ENCODE results near the gene LRP1B. TPM values are rescaled to one million over a fixed set of nuclear protein-coding genes. Genes with fewer than 3 reads are reported as not detected.

The LRP1B gene
- total RNA-seq, 8 experiments from 2014 or later = 0.04 to 31.2 (median 11.5) TPM

DNA sequence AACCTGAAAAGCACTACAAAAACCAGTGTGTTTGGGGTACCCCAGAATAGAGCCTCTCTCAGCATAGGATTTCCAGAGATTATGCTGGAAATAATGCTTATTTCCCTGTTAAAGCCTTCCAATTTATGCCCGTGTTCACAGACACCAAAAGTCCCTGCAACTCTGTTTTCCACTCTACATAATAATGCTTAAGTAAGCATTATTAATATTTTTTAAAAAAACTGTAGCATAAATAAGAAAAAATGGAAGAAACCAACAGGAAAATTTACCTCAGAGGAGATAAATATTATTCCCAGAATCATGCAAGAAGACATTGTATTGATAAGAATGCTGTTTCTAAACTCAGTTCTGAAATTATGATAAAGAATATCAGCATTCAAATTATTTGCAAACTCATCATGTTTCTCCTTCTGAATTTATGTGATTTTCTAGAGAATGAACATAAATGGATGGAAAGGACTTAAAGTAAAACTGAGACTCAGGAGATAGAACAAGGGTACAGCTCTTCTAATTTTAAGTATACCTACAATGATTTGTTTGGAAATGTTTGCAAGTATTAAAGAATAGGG is 241.7 kb downstream of the LRP1B start:
- Histone ChIP-seq H3K27ac (no peak overlapping the region), H3K4me3 (no peak overlapping the region), H3K4me1 (replicated peaks in 1 of 2) (peaks cover 0 to 15% of the 10 kb centered on the region in 2 donors)
- ATAC-seq (replicated peaks in 6 of 8) = no peak
- in situ Hi-C loops (cut with MboI; ENCODE audit: low pct_unique_long_range_greater_than_20kb in 2 of 9, low sequenced_read_pairs in 9 of 9, unreplicated experiment in 9 of 9) = no loop called here
- 14 to 91% (median 75%) methylated on average over 1 of the region's 1 CpG; no CpG with 5 or more reads in 2 of the 10 experiments for WGBS, 10 experiments

- no peak for ATAC-seq (replicated peaks in 6 of 8)
- H3K4me3 ChIP-seq = no peak overlapping the region
- in situ Hi-C loops (cut with MboI; ENCODE audit: low pct_unique_long_range_greater_than_20kb in 2 of 9, low sequenced_read_pairs in 9 of 9, unreplicated experiment in 9 of 9) = no loop called here
- no peak overlapping the region for H3K27ac ChIP-seq
- 14 to 100% (median 68%) methylated on average over 1 to 3 of the region's 3 CpGs; no CpG with 5 or more reads in 2 of the 10 experiments for WGBS, 10 experiments
- peaks cover 0 to 15% of the 10 kb centered on the region in 2 donors for H3K4me1 ChIP-seq (replicated peaks in 1 of 2)
Observed at GRCh38 chr2:141887363-141887762, 243.5 kb downstream of the LRP1B start.

GRCh38 chr2:141878016-141878415 is 252.8 kb downstream of the LRP1B start:
- in situ Hi-C loops (cut with MboI; ENCODE audit: low pct_unique_long_range_greater_than_20kb in 2 of 9, low sequenced_read_pairs in 9 of 9, unreplicated experiment in 9 of 9) = no loop called here
- H3K4me3 ChIP-seq = no peak overlapping the region
- no peak overlapping the region for H3K27ac ChIP-seq
- WGBS, 10 experiments = 40 to 100% (median 100%) methylated on average over 1 of the region's 1 CpG; no CpG with 5 or more reads in 2 of the 10 experiments
- no peaks in the 10 kb centered on the region for H3K4me1 ChIP-seq (replicated peaks in 1 of 2)
- no peak for ATAC-seq (replicated peaks in 6 of 8)

GRCh38 chr2:141871913-141872634 is 258.7 kb downstream of the LRP1B start:
- Histone ChIP-seq H3K4me3 (no peak overlapping the region), H3K27ac (no peak overlapping the region), H3K4me1 (replicated peaks in 1 of 2) (no peaks in the 10 kb centered on the region)
- 17 to 64% (median 45%) methylated on average over 2 to 3 of the region's 3 CpGs for WGBS, 10 experiments
- ATAC-seq (replicated peaks in 6 of 8) = no peak
- in situ Hi-C loops (cut with MboI; ENCODE audit: low pct_unique_long_range_greater_than_20kb in 2 of 9, low sequenced_read_pairs in 9 of 9, unreplicated experiment in 9 of 9) = no loop called here

DNA sequence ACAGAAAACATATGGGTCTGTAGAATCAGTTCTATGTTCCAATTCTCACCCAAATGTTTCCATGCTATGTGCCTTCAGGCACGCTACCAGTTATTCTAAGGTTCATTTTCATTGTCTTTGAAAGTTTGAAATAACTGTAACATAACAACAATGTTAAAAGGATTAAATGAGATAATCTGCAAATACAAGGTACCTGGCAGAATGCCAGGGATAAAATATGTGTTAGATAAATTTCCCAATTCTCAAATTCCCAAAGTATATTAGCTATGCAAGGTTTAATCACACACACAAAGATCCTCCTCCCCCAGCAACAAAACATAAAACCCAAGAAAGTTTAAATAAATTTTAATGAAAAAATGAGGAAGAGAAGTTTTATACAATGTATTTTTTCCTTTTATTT is 261.2 kb downstream of the LRP1B start:
- H3K4me1 ChIP-seq (replicated peaks in 1 of 2) = no peaks in the 10 kb centered on the region
- H3K4me3 ChIP-seq = no peak overlapping the region
- 33 to 100% (median 90%) methylated on average over 1 of the region's 1 CpG; no CpG with 5 or more reads in 1 of the 10 experiments for WGBS, 10 experiments
- no peak overlapping the region for H3K27ac ChIP-seq
- in situ Hi-C loops (cut with MboI; ENCODE audit: low pct_unique_long_range_greater_than_20kb in 2 of 9, low sequenced_read_pairs in 9 of 9, unreplicated experiment in 9 of 9) = no loop called here
- no peak for ATAC-seq (replicated peaks in 6 of 8)

- Histone ChIP-seq H3K4me3 (no peak overlapping the region), H3K4me1 (replicated peaks in 1 of 2) (no peaks in the 10 kb centered on the region), H3K27ac (no peak overlapping the region)
- in situ Hi-C loops (cut with MboI; ENCODE audit: low pct_unique_long_range_greater_than_20kb in 2 of 9, low sequenced_read_pairs in 9 of 9, unreplicated experiment in 9 of 9) = no loop called here
- no peak for ATAC-seq (replicated peaks in 6 of 8)
Observed at GRCh38 chr2:141863964-141864363, 266.9 kb downstream of the LRP1B start.

- in situ Hi-C loops (cut with MboI; ENCODE audit: low pct_unique_long_range_greater_than_20kb in 2 of 9, low sequenced_read_pairs in 9 of 9, unreplicated experiment in 9 of 9) = no loop called here
- peak in 2 of 8 experiments; percentile 17 to 97 for ATAC-seq (replicated peaks in 6 of 8)
- 49 to 98% (median 83%) methylated on average over 1 to 5 of the region's 5 CpGs; no CpG with 5 or more reads in 2 of the 10 experiments for WGBS, 10 experiments
- no peak overlapping the region for H3K27ac ChIP-seq
- no peak overlapping the region for H3K4me3 ChIP-seq
- peaks cover 0 to 8% of the 10 kb centered on the region in 2 donors for H3K4me1 ChIP-seq (replicated peaks in 1 of 2)
Observed at GRCh38 chr2:141856215-141856919, 274.4 kb downstream of the LRP1B start.

- 0 to 100% (median 61%) methylated on average over 1 of the region's 1 CpG; no CpG with 5 or more reads in 2 of the 10 experiments for WGBS, 10 experiments
- Histone ChIP-seq H3K4me1 (replicated peaks in 1 of 2) (peaks cover 0 to 16% of the 10 kb centered on the region in 2 donors), H3K4me3 (no peak overlapping the region), H3K27ac (no peak overlapping the region)
- in situ Hi-C loops (cut with MboI; ENCODE audit: low pct_unique_long_range_greater_than_20kb in 2 of 9, low sequenced_read_pairs in 9 of 9, unreplicated experiment in 9 of 9) = no loop called here
- ATAC-seq (replicated peaks in 6 of 8) = peak in 2 of 8 experiments; percentile 62
Observed at GRCh38 chr2:141848191-141848590, 282.6 kb downstream of the LRP1B start.

DNA sequence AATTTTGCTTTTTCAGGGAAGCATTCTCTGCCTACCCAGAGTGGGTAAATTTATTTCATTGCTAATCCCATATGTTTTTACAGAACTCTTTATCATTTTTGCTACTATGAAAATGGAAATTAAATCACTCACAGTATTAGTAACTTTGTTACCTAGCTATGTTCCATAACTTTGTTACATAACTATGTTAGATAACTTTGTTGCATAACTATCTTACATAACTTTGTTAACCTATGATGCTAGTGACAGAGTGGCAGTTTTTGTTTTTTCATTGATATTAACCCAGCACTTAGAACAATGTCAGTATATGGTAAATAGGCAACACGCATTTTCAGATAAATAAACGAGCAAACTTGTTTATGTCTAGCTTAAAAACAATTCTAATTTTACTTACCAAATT is 286.6 kb downstream of the LRP1B start:
- 27 to 100% (median 69%) methylated on average over 1 to 2 of the region's 2 CpGs; no CpG with 5 or more reads in 1 of the 10 experiments for WGBS, 10 experiments
- in situ Hi-C loops (cut with MboI; ENCODE audit: low pct_unique_long_range_greater_than_20kb in 2 of 9, low sequenced_read_pairs in 9 of 9, unreplicated experiment in 9 of 9) = no loop called here
- Histone ChIP-seq H3K27ac (no peak overlapping the region), H3K4me3 (no peak overlapping the region), H3K4me1 (replicated peaks in 1 of 2) (peaks cover 0 to 7% of the 10 kb centered on the region in 2 donors)
- ATAC-seq (replicated peaks in 6 of 8) = no peak

- H3K4me1 ChIP-seq (replicated peaks in 1 of 2) = peaks cover 0 to 19% of the 10 kb centered on the region in 2 donors
- H3K27ac ChIP-seq = no peak overlapping the region
- H3K4me3 ChIP-seq = no peak overlapping the region
- in situ Hi-C loops (cut with MboI; ENCODE audit: low pct_unique_long_range_greater_than_20kb in 2 of 9, low sequenced_read_pairs in 9 of 9, unreplicated experiment in 9 of 9) = no loop called here
- 80 to 100% (median 84%) methylated on average over 1 of the region's 1 CpG; no CpG with 5 or more reads in 6 of the 10 experiments for WGBS, 10 experiments
- peak in 3 of 8 experiments; percentile 52 to 76 (median 57) for ATAC-seq (replicated peaks in 6 of 8)
Observed at GRCh38 chr2:141835103-141835502, 295.7 kb downstream of the LRP1B start.

GRCh38 chr2:141828761-141829160 is 302.1 kb downstream of the LRP1B start:
- no peak for ATAC-seq (replicated peaks in 6 of 8)
- H3K4me1 ChIP-seq (replicated peaks in 1 of 2) = no peaks in the 10 kb centered on the region
- in situ Hi-C loops (cut with MboI; ENCODE audit: low pct_unique_long_range_greater_than_20kb in 2 of 9, low sequenced_read_pairs in 9 of 9, unreplicated experiment in 9 of 9) = no loop called here
- no peak overlapping the region for H3K27ac ChIP-seq
- 13 to 99% (median 92%) methylated on average over 4 to 6 of the region's 6 CpGs for WGBS, 10 experiments
- H3K4me3 ChIP-seq = no peak overlapping the region

GRCh38 chr2:141824790-141825189 is 306.0 kb downstream of the LRP1B start:
- 20 to 100% (median 89%) methylated on average over 2 to 5 of the region's 6 CpGs; no CpG with 5 or more reads in 1 of the 10 experiments for WGBS, 10 experiments
- Histone ChIP-seq H3K4me3 (no peak overlapping the region), H3K4me1 (replicated peaks in 1 of 2) (peaks cover 0 to 8% of the 10 kb centered on the region in 2 donors), H3K27ac (no peak overlapping the region)
- no peak for ATAC-seq (replicated peaks in 6 of 8)
- in situ Hi-C loops (cut with MboI; ENCODE audit: low pct_unique_long_range_greater_than_20kb in 2 of 9, low sequenced_read_pairs in 9 of 9, unreplicated experiment in 9 of 9) = no loop called here

GRCh38 chr2:141820893-141821292 is 309.9 kb downstream of the LRP1B start:
- Histone ChIP-seq H3K27ac (no peak overlapping the region), H3K4me1 (replicated peaks in 1 of 2) (peaks cover 0 to 8% of the 10 kb centered on the region in 2 donors), H3K4me3 (no peak overlapping the region)
- in situ Hi-C loops (cut with MboI; ENCODE audit: low pct_unique_long_range_greater_than_20kb in 2 of 9, low sequenced_read_pairs in 9 of 9, unreplicated experiment in 9 of 9) = no loop called here
- no peak for ATAC-seq (replicated peaks in 6 of 8)
- WGBS, 10 experiments = 33 to 100% (median 90%) methylated on average over 1 to 3 of the region's 3 CpGs; no CpG with 5 or more reads in 1 of the 10 experiments
